HL-60 (cell line): ENCODE results near the gene ABO.

Source experiments
- DNase-seq, 2 experiments: peaks; one replicate each; pipeline ENCODE4 v3.0.0-alpha.2; 2010 to 2020; ENCODE audit warnings: low read depth in 1 of 2, low spot score in 1 of 2
- H3K27ac ChIP-seq: fragments of 250-450 bp; sonication (Bioruptor Pico); replicated peaks from 2 replicates; pipeline ENCODE4 v1.5.1; 2020; ENCODE audit warnings: mild to moderate bottlenecking, moderate library complexity
- H3K27me3 ChIP-seq: fragments of 250-450 bp; sonication (Bioruptor Pico); 2 replicates; pipeline ENCODE4 v1.5.1; 2021; ENCODE audit warnings: mild to moderate bottlenecking, moderate library complexity; ENCODE audit not compliant: insufficient read depth, poor library complexity, severe bottlenecking
- H3K4me3 ChIP-seq: replicated peaks from 2 replicates; pipeline ENCODE4 v1.5.1; 2011; ENCODE audit warnings: mild to moderate bottlenecking, control low read depth, low read length; ENCODE audit not compliant: insufficient read depth
- GABPA ChIP-seq: IDR thresholded peaks from 2 replicates; pipeline ENCODE4 v1.6.1; 2012; ENCODE audit warnings: low read depth
- POLR2AphosphoS5 ChIP-seq: IDR thresholded peaks from 2 replicates; pipeline ENCODE4 v1.6.1; 2012; ENCODE audit warnings: low read depth
- REST ChIP-seq: IDR thresholded peaks from 2 replicates; pipeline ENCODE4 v1.6.1; 2012; ENCODE audit warnings: low read depth; ENCODE audit not compliant: insufficient replicate concordance
- SPI1 ChIP-seq: IDR thresholded peaks from 2 replicates; pipeline ENCODE4 v1.6.1; 2012; ENCODE audit warnings: low read depth, mild to moderate bottlenecking, borderline replicate concordance
- TF ChIP-seq, protein P1 (sequence below): IDR thresholded peaks from one replicate; pipeline ENCODE4 v1.5.1; 2011; ENCODE audit warnings: low read length, control low read depth, inconsistent platforms; ENCODE audit not compliant: insufficient read depth

Gene ABO

GRCh38 chr9:133290751-133291302 lies 15.8 kb upstream of the ABO start:
- TF ChIP-seq SPI1 = no peak
- TF ChIP-seq REST = no peak
- TF ChIP-seq GABPA = no peak
- TF ChIP-seq, protein P1, sequence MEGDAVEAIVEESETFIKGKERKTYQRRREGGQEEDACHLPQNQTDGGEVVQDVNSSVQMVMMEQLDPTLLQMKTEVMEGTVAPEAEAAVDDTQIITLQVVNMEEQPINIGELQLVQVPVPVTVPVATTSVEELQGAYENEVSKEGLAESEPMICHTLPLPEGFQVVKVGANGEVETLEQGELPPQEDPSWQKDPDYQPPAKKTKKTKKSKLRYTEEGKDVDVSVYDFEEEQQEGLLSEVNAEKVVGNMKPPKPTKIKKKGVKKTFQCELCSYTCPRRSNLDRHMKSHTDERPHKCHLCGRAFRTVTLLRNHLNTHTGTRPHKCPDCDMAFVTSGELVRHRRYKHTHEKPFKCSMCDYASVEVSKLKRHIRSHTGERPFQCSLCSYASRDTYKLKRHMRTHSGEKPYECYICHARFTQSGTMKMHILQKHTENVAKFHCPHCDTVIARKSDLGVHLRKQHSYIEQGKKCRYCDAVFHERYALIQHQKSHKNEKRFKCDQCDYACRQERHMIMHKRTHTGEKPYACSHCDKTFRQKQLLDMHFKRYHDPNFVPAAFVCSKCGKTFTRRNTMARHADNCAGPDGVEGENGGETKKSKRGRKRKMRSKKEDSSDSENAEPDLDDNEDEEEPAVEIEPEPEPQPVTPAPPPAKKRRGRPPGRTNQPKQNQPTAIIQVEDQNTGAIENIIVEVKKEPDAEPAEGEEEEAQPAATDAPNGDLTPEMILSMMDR = no peak
- no peak for TF ChIP-seq POLR2AphosphoS5
- Histone ChIP-seq H3K27me3 (peaks cover 4% of the 10 kb centered on the region), H3K4me3 (no peak overlapping the region), H3K27ac (no peak overlapping the region)
- DNase-seq = no peak

GRCh38 chr9:133286523-133286922 lies 11.5 kb upstream of the ABO start:
- H3K27ac ChIP-seq = no peak overlapping the region
- no peak for DNase-seq
- no peak overlapping the region for H3K4me3 ChIP-seq
- TF ChIP-seq SPI1 (no peak), POLR2AphosphoS5 (no peak), GABPA (no peak), REST (no peak)
- TF ChIP-seq, protein P1 = no peak
- H3K27me3 ChIP-seq = no peaks in the 10 kb centered on the region

DNA sequence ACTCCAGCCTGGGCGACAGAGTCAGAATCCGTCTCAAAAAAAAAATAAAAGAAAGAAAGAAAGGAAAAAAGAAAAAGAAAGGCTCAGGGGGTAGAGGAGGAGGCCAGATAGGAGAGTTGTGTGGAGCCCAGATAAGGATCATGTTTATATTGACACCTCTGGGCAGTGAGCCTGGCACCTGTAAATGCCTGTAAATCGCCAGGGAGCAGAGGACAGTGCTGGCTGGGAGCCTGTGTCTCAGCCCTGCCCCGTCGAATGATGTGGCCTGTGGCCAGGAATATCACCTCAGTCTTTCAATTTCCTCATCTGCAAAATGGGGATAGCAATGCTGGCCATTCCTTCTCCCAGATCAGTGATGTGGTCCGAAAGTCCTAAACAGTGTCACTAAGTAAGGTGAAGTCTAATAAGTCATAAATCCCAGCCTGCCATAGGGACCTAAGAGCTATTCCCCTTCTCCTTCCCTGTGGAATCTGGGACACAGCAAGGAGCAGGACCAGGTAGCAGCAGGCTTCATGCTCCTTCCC lies 10.3 kb upstream of the ABO start:
- DNase-seq = no peak
- H3K27me3 ChIP-seq = no peaks in the 10 kb centered on the region
- no peak overlapping the region for H3K27ac ChIP-seq
- H3K4me3 ChIP-seq = no peak overlapping the region
- TF ChIP-seq POLR2AphosphoS5 (no peak), SPI1 (no peak), REST (no peak), GABPA (no peak)
- TF ChIP-seq, protein P1 = no peak
